ENCODE results near the gene CRIM1.

Gene CRIM1

DNA sequence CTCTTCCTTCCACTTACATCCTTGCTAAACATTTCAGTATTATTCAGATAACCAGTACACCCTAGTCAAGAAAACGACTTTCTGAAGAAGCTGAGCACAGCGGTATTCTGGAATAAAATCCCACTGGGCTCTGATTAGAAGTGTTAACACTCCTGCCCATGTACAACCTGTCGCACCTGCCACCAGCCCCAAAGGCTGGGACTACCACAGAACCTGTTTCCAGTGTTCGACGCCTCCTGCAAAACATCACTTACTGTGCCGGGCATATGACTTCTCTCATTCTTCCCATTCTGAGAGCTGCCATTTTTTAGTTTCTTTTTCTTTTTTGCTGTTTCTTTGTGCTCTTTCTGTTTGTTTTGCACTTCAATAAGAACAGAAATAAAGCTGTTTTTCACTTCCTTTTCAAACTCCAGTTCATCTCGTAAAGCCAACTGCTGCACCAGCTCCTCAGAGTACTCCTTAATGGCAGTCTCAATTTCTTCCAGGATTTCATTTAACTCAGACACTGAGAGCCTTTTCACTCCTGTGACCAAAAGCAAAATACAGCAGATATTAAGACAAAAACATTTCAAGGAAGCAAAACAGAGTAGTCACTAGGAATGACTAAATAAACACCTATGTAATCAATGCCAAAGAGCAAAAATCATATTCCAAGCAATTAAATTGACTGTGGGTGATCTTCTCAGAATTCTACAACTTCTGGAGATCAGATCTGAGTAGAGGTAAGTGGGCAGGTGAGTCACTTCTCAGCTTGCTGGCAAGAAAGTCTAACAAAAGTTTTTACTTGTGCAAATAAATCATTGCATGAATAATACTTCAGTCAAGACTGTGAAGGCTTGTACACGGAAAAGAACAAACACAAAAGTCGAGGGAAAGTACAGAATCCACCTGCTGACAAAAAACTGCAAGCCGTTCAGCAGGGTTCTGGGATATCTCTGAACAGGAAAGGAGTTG is 223.0 kb downstream of the CRIM1 start:
- DNase-seq (ENCODE audit: low read depth): no peak

DNA sequence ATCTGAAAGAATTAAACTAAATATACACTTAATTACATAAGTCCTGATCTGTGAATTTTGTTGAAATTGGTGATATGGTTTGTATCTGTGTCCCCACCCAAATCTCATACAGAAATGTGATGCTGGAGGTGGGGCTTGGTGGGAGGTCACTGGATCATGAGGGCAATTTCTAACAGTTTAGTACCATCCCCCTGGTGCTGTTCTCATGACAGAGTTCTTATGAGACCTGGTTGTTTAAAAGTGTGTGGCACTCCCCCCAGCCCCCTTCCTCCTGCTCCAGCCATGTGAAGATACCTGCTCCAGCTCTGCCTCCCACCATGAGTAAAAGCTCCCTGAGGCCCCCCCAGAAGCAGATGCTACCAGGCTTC is 223.7 kb downstream of the CRIM1 start:
- DNase-seq (ENCODE audit: low read depth): no peak

DNA sequence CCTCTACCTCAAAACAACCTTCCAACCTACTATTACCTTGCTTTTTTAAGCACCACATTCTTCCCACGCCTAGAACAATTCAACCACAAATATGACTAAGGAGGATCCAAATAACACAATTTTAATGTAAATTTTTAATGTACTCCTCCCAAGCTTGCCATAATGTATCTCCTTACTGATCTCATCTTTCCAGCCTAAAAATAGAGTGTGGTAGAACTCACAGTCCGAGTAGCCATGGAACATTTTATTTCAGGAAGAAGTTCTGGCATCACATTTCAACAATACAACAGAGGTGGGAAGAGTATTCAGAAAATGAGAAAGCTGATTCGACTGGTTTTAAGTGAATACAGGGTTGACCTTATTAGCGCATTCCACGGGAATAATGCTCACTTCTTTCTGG is 227.0 kb downstream of the CRIM1 start:
- DNase-seq (ENCODE audit: low read depth): no peak

DNA sequence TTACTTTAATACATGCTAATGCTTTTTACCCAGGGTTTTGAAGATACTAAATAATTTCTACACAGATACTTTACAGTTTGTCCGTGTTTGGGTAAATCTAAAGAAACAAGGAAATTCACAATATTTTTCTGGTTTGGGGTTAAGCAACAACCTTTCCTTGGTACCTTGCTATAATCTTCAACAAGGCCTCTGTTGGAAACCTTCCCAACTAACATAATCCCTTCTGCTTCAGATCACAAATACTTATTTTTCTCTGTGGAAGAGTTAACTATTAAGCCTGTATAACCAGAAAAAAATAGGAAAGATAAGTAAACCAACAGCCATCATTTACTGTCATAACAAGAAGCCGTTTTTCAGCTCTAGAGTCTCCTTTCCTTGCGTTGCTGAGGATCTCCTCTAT is 227.4 kb downstream of the CRIM1 start:
- DNase-seq (ENCODE audit: low read depth): no peak

DNA sequence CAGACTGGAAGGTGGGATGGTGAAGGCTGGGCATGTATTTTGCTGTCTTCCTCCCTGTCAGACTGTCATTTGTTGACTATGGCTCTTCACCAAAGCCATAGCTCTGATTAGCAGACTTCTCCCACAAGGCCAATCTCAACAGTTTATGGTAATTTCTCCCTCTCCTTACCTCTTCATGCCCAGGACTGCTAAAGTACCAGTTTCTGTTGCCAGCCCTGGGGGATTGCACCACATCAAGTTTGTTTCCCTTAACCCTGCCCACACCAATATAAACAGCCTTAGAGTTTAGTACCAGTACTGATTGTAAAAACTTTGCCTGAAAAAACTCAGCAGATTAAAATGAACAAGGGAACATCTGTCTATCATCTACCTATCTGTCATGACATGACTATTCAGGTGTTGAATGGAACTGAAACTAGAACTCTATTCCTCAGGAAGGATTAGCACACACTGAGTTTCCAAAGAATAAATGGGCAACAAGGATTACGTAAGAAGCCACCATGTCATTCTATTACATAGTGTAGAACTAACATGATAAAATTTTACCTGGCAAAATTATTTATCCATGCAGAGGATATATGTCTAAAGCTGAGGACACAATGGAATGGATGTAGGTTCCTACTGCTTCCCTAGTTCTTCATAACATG is 228.7 kb downstream of the CRIM1 start:
- no peak for DNase-seq (ENCODE audit: low read depth)

DNA sequence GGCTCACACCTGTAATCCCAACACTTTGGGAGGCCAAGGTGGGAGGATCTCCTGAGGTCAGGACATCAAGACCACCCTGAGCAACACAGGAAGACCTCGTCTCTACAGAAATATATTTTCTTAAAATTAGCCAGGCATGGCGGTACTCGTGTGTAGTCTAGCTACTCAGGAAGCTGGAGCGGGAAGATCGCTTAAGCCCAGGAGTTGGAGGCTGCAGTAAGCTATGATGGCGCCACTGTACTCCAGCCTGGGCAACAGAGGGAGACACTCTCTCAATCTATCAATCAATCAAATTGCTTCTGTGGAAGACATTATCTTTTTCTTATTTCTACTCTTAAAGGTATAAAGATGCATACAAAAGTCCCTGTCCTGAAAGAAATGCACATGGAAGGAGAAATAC is 231.1 kb downstream of the CRIM1 start:
- no peak for DNase-seq (ENCODE audit: low read depth)

DNA sequence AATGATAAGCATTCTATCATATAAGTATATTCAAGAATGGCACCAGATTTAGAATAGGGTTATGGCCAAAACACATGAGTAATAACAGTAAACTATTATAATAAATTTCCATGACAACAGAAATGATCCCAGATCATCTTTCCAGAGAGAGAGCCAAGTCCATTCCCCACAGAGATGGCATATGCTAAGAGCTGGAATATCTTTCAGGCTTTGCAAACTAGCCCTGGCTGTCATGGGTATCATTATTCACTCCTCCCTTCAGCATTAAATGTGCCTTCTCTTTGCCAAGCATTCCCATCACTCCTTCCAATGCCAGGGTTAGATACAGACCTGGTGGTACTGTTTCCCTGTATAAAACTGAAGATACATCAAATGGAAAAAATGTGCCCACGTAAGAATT is 231.5 kb downstream of the CRIM1 start:
- DNase-seq (ENCODE audit: low read depth): no peak

DNA sequence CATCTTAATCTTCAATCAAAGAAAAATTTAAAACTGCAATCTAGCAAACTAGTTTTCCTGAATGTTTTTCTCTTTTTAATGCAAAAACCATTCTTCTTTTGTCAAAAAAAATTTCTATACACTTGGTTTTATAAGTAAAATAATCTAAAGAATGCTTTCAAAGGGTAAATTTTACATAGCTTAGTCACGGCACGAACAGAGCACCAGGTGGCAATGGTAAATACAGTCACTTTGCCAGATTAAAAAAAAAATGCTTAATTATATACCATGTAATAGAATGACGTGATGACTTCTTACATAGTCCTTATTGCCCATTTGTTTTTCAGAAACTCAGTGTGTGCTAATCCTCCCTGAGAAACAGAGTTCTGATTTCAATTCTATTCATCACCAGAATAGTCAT is 232.0 kb downstream of the CRIM1 start:
- no peak for DNase-seq (ENCODE audit: low read depth)

DNA sequence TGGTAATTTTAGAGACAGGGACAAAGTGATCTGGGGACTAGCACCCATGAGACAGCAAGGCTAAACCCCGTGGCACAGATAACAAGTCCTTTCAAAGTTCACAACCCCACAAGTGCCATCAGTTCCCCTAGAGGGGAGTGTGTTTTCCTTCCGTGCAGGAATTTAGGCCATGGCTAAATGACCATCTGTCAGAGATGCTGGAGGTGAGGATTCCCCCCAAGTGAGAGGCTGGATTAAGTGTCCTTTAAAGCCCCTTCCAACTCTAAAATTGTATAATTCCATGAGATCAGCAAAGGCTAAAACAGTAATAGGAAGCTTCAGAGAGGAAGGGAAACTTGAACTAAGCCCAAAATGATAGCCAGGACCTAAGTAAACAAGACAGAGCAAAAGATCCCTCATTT is 233.7 kb downstream of the CRIM1 start:
- no peak for DNase-seq (ENCODE audit: low read depth)

DNA sequence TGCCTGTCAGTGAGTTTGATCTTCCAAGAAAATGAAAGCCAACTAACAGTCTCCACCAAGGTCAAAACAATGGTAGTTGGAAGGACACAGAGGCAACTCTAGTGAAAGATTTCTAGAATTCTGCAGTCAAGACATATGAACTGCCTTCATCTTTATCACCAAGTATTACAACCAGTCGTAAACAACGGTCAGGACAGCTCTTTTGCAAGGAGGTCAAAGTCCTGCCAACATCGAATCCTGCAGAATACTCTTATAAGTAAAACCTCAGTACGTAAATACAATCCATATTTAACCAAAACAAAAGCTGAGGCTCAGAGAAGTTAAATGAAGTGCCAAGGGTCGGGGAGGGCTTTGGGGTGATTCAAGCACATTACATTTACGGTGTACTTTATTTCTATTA is 239.3 kb downstream of the CRIM1 start:
- DNase-seq (ENCODE audit: low read depth): no peak

DNA sequence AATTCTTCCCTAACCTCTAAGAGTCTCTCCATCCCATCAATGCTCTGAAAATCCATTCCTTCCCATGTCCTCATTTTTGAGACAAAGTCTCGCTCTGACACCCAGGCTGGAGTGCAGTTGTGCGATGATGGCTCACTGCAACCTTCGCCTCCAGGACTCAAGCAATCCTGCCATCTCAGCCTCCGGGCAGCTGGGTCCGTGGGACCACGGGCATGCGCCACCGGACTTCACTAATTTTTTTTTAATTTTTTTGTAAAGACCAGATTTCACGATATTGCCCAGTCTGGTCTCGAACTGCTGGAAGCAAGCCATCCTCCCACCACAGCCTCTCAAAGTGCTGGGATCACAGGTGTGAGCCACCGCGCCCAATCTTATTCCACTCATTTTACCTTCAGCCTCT is 240.8 kb downstream of the CRIM1 start:
- DNase-seq (ENCODE audit: low read depth): no peak

DNA sequence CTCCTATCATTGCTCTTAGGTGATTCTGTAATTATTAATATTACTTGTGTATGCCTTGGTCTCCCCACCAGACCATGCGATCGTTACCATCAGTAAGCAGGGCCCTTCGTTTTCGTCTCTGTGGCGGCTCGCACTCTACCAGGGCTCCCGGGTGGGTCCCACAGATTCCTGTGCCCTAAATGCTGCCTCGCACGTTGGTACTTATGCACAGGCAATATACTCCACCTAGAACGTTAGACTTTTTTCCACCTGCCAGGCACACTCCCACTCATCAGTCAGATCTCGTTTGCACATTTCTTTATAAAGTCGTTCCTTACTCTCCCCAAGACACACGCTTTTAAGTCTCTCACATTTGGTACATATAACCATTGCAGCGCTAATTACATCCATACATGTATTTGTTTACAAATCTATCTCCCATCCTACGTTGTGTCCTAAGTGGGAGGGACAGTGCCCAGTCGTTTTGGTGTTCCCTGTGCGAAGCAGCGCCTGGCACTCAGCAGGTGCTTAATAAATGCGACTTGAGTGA is 241.5 kb downstream of the CRIM1 start:
- DNase-seq (ENCODE audit: low read depth): no peak

DNA sequence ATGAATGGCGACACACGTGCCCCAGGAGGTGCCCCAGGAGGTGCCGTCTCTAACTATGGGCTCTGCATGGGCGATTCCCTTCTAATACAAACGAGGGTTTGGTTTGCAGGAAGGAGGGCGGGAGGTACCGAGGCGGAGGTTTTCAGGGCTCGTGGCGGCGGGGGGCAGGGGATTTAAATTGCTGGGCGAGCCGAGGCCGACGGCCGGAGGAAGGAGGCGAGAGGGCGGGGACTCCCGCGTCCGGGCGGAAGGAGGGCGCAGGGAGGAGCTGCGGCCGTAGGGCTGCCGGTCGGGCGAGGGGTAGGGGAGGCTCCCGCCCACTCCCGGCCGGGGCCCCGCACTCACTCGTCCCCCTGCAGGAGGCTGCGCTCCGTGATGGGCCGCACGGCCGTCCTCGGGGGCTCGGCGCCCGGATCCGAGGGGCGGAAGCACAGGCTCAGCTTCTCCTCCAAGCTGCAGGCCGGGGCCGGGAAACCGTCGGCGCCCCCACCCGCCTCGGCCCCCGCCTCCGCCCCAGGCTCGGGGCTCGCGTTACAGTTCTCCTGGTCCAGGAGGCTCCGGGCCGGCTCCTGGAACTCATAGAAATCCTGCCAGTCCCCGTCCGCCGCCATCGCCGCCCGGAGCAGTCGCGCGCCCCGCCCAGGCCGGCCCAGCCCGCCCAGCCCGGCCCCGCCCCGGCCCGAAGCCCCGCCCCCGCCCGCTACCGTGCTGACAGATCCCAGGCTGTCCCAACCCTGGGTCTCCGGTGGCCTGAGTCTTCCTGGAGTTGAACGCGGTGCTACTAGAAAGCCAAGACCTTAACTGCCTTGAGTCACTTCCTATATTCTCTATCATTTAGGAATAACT is 242.2 kb downstream of the CRIM1 start, which contains the start of gene FEZ2:
Gene FEZ2 (minus strand): TSS at position 637 of the 846 bp plus-strand sequence. CDS start 26 bp downstream, at position 611.
- peak; percentile 58 for DNase-seq (ENCODE audit: low read depth)

Data from fibroblast of the conjunctiva (primary cell).